ENCODE measurements around the gene SLC38A10.

Gene SLC38A10

DNA sequence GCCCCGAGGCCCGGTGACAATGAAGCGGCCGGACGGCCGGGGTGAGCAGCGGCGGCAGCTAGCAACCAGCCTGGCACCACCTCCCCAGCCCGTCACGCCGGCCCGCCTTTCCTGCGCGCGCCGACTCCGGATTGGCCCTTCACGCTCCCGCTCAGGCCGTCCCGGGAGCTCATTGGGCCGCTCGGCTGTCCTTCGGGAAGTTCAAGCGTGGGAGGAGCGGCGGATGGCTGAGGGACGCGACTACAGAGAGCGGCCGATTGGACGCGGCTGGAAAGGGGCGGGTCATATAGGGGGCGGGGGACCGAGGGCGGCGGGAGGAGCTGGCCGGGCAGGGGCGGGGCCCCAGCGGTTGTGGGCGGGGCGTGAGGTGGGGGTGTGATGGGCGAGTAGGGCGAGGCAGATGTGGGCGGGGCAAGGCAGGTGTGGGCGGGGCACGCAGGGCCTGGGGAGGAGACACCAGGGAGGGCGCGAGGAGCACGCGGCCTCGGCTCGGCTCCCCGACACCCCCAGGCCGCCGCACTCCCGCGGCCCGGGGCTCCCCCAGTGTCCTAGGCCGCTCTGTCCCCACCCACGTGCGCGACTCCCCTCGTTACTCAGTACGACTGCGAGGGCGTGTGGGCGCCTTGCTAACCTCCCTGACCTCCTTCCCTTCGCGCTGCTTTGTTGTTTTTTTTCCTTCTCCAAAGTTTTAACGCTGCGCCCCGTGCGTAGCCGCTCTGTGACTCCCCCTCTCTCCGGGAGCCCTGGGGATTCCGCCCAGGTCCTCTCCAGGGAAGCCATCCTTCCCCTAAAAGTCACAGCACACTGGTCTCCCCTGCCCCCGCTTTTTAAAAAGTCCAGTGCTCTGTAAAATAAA is 72.0 kb downstream of the SLC38A10 start, which contains the start of gene CEP131:
CEP131 (minus strand) TSS at position 60 of the 856 bp plus-strand sequence. CDS start 2,909 bp downstream, outside the sequence.
- peak; percentile 95 for DNase-seq

DNA sequence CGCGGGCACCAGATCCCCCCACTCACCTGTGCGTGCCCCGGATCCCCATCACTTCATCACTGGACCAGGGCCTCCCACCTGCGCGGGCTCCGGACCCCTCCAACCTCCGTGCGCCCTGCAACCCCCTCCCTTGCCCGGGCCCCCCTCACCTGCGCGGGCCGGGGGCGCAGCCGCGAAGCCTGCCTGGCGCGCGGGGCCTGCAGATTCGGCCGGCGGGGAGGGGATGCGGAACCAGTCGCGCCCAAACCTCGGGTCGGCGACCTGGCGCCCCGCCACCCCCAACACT is 72.5 kb downstream of the SLC38A10 start:
- no peak for DNase-seq

DNA sequence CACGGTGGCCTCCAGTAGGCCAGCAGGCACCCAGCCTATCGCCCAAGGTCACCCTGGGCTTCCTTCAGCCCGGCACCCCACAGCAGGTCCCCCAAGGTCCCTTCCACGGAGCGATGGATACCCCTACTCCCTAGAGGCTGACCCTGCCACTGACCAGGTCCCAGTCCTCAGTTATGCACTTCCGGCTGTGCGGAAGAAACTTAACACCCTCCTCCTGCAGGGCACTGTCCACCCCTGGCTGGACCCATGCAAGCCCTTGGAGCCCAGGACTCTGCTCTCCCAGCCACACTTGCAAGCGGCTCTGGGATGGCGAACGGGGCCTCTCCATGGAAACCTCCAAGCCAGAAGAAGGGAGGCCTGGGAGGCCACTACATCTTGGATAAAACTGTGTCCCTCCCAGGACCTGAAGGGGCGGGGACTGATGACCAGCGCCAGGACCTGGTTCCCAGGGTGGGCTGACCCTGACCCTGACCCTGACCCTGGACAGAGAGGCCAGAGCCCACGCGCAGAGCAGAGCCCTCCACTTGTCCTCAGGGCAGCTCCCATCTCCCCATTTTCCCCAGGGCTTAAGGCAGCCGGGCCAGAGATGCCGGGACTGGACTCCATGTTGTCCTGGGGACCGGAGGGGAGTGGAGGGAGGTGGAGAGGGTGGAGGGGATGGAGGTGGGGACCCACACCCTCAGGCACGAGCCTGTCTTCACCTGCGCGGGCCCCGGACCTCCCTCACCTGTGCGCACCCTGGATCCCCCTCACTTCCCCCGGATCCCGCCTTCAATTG is 73.1 kb downstream of the SLC38A10 start:
- no peak for DNase-seq

DNA sequence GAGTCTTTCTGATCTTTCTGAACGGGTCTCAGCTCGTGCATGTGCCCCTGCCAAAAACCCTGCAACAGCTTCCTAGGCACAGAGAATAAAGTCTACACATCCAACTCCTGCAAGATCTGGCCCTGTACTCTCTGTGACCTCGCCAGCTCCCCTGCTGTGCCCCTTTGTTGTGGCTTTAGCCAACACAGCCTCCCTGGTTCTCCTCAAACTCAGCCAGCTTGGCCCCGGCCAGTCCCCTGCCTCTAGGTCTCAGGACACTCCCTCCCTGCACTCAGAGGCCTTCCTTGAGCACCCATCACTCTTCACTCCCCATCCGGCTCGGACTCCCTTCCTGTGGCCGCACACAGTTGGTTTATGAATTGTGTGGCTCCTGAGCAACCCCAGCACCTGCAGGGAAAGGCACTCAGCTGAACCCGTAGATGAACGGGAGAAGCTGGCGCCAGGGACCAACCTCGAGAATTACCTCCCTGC is 73.7 kb downstream of the SLC38A10 start:
- DNase-seq = no peak

DNA sequence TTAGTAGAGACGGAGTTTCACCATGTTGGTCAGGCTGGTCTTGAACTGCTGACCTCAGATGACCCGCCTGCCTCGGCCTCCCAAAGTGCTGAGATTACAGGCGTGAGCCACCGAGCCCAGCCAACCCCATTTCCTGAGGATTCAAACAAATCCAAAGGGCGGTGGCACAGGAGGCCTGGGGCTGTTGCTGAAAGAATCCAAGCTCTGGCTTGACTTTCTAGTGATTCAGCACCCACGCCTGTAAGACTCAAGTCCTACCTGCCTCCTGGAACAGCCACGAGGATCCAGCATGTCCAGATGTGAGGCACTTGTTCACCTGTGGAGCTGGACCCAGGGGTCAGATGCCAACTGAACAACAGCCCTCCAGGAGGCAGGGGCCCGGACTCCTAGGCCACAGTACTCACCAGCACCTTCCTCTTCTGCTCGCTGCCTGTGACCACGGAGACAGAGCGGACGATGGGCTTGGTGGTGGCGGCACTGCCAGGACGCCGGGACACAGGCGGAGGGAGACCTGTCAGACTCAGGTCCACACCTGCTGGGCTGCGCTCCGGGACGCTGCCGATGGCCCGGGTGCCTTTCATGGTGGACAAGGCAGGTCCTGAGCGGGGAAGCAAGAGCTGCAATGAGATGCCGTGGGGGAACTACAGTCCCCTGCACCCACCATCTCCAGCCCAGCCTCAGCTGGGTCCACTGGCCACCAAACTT is 75.5 kb downstream of the SLC38A10 start:
- no peak for DNase-seq

DNA sequence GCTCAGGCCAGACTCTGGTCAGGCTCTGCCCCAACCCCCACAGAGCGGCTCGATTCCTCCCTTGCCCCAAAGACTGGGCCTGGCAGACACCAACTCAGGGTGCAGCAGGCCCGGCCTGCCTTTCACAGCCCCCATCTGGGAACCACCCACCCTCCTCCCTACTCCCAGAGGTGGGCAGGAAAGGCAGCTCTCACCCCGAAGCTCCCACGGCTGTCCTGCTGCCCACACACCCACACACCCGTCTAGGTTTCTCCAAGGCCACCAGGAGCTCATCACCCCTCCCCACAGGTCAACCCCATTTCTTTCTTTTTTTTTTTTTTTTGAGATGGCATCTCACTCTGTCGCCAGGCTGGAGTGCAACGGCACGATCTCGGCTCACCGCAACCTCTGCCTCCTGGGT is 76.1 kb downstream of the SLC38A10 start:
- DNase-seq = no peak

DNA sequence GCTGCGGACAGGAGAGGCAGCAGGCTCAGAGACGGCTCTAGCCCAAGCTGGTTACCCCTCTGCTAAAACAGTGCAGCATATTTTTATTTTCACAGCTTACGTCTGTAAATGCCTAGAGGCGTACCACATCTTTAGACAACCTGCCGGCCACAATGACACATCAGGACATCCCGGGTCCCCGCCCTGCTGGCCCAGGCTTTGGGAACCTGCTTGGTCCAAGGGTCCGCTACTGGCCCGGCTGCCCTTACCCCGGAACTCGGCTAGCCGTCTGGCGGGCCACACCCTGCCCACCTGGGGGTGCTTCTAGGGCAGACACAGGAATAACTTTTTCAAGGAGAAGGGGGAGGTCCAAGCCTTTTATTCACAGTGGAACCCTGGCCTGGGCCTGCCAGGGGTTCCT is 76.6 kb downstream of the SLC38A10 start:
- DNase-seq = no peak

DNA sequence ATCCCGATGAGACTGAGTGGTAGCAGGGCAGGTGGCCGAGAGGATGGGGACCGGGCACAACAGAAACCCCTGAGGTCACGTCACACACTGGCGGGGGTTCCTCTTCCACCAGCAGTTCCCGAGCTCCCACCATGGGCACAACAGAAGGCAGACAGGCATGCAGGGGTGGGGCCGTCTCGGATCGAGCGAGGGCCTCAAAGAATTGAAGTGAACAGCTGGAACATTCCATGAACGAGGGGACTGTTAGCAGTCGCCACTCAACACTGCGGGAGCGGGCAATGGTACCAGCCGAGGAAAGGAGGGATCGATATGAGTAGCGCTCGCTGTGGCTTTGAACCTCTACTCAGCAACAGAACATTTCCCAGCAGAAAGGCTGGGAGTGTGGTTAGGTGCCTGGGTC is 77.6 kb downstream of the SLC38A10 start:
- no peak for DNase-seq

DNA sequence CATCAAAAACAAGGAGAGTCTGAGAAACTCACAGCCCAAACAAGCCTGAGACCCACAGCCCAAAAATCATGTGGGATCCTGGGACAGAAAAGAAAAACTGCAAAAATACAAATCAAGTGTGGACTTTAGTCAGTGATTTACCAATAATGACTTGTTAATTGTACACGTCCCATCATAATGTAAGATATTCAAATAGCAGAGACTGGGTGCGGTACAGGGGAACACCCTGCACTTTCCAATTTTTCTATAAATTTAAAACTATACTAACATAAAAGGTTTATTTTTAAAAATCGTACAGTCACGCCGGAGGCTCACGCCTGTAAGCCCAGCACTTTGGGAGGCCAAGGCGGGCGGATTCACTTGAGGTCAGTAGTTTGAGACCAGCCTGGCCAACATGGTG is 81.1 kb downstream of the SLC38A10 start:
- DNase-seq = no peak

DNA sequence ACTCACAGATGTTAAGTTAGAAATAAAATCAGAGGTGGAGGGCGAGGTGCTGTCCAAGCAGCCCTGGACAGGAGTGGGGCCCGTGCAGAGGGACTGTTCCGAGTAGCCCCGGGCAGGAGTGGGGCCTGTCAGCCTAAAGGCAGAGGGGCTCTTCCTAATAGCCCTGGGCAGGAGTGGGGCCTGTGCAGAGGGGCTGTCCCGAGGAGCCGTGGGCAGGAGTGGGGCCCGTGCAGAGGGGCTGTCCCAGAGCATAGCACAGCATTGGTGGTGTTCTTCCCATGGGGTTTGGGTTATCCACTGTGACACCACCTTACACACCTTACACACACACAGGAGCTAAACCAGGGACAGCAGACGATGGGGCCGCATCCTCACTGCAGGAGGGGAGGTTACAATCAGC is 82.7 kb downstream of the SLC38A10 start:
- no peak for DNase-seq

DNA sequence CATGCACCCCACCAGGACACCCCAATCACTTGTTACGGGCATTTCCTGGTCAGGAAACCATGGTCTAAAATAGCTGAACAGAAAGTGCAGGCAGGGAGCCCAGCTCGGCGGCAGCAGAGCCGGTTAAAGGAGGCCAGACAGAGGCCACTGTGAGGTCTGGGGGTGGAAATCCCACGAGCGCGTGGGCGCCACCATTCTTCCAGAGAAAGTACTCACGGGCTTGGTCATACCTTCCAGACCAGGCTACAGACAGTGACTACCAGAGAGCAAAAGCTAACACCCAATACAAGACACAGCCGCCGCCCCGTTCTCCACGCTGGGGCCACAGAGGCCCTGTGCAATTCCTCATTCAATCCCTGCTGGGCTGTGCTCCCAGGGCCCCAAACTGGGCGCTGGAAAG is 84.2 kb downstream of the SLC38A10 start:
- no peak for DNase-seq

DNA sequence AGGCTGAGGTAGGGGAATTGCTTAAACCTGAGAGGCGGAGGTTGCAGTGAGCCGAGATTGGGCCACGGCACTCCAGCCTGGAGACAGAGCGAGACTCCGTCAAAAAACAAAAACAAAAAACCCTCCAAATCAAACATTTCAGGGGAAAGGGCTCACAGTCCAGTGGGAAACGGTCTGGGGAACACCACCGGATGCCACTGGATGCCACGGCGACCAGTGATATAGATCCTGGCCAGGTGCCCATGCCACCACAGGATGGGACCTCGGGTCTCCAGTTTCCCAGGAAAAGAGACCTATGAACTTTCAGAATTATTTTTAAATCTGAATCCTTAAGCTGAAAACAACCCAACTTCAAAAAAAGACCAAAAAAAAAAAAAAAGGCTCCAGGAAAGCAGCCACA is 84.6 kb downstream of the SLC38A10 start:
- no peak for DNase-seq

DNA sequence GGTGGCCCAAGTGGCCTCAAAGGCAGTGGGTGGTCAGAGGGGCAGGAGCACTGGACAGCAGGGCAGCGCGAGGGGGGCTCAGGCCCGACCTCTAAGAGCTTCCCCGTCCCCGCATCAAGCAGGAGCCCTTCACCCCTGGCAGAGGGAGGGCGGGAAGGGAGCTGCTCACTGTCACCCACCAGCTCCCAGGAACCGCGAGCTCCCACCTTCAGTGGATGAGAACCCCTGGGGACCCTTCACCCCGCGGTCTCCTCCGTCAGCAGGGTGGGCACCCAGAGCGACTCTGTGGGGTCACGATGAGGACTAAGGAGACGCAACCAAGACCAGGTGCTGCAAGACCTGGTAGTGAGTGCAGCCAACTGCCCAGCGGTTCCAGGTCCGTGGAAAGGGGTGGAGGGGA is 86.0 kb downstream of the SLC38A10 start:
- no peak for DNase-seq

DNA sequence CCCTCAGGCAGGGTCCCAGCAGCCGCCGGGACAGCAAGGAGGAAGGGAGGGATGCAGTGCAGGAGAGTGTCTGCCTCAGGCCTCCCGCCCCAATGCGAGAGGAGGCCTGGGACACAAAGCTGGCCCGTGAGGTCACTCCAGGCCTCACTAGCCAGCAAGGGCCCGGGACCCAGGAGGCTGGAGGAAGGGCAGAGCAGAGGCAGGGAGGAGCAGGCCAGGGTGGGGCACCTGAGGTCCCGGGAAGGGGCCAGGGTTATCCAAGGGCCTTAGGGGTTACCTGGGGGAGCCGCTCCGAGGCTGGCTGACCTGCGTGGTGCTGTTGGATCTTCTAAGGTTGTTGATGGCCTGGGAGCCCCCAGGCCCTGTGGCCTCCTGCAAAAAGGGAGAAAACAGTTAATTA is 86.5 kb downstream of the SLC38A10 start:
- no peak for DNase-seq

DNA sequence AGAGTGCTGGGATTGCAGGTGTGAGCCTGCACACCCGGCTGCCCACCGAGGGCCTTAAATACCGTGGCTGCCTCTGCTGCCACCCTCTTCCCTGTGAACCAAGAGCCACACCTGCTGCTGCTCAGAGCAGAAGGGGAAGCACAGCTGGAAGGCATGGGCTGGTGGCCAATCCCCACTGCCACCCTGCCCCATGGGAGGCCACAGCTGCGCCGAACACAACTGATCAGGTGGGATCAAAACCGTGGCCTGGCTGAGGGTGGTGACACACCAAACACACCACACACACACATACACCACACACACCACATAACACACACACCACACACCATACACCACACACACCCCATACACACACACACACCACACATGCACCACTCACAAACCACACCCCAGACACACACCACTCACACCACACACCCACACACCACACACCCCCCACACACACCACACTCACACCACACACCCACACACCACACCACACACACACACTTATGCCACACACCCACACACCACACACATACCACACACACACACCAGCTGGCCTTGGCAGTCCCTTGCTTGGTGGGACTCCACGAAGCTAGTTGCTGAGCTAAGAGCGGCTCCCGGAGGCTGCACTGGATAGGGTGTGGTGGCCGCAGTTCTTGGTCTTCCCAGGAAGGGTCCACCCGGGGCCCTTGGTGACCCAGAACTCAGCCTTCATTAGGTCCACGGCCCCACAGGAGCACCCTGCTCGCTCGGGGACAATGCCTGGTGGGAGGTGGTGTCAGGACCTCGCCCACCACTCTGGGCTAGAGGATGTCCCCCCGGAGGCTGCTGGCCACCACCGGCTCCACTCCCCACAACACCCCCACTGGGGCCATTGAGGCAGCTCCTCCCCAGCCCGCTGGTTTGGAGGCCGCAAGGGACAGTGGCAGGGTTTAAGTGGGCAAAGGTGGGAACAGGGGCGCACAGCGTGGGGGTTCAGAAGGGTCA is 87.2 kb downstream of the SLC38A10 start:
- peak; percentile 74 for DNase-seq

DNA sequence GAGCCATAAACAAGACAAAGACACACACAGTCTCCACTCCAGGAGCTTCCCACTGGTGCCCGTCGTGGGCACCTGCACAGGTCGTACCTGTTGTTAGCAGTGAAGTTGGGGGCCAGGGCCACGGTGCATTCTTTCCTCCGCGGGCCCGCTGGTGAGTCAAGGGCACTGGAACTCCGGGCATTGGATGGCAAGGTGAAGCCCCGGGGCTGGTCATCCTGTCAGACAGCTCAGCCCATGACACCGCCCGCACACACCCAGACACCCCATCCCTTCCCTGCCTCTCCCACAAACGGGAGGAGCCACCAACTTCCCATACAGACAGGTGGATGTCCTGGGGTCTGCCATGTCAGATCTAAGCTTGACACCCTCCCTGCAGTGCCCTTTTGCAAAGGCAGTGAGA is 88.5 kb downstream of the SLC38A10 start:
- DNase-seq = no peak

DNA sequence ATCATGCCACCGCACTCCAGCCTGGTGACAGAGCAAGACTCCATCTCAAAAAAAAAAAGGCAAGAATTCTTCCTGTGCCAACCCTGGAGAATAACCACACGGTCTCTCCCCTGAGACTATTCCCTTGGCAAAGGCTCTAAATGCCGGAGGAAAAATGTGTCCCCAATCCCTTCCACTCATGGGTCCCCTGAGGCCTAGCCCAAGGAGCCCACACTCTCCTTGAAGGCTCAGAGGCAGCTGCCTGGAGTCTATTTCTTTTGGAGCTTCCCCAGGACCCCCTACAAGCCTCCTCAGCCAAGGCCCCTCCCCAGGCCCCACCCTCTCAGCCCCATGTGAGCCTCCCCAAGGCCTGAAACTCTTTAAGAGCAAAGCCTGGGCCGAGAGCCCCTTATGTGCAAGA is 88.9 kb downstream of the SLC38A10 start:
- DNase-seq = peak; percentile 11

DNA sequence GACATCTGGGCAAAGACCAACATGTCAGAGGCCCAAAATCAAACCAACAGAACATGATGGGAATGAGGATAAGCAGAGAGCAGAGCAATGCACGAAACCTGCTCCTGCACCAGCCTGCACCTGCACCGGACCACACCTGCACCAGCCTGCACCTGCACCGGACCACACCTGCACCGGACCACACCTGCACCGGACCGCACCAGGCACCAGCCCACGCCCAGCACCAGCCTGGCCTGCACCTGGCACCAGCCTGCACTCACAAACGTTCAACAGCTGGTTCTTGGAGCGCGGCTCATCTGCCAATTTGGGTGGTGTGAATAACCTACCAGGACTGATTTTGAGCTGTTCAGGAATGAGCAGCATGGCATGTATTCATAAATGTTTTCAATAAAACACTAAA is 90.5 kb downstream of the SLC38A10 start:
- no peak for DNase-seq

DNA sequence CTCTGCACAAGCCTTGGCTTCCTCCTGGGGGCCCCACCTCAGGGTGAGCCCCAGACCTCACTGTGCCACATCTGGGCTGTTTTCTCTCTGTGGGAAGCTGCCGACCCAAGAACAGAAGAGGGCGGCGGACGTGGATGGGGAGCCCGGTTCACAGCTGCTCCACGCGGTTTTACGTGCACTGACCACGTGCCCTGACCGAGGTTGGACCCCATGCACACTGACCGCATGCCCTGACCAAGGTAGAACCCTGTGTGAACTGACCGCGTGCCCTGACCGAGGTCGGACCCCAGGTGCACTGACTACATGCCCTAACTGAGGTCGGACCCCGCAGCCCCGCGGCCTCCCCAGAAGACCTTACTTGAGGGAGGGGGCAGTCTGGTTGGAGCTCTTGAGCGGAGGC is 92.0 kb downstream of the SLC38A10 start:
- DNase-seq = no peak

DNA sequence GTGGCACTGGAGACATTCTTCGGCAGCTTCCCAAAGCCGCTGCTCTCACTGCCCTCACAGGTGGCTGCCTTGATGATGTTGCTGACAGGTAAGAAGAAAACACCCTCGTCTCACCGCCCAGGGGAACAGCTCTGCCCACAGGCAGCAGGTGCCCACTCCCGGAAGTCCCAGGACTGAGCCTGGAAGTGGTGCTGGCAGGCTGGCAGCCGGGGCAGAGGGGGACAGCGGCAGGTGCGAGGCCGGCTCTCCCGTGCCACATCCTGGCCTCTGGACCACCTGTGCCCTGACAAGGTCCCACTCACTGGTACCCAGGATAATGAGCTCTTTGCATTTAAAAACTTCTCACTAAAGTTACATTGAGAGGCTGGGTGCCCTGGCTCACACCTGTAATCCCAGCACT is 92.8 kb downstream of the SLC38A10 start:
- DNase-seq = no peak

DNA sequence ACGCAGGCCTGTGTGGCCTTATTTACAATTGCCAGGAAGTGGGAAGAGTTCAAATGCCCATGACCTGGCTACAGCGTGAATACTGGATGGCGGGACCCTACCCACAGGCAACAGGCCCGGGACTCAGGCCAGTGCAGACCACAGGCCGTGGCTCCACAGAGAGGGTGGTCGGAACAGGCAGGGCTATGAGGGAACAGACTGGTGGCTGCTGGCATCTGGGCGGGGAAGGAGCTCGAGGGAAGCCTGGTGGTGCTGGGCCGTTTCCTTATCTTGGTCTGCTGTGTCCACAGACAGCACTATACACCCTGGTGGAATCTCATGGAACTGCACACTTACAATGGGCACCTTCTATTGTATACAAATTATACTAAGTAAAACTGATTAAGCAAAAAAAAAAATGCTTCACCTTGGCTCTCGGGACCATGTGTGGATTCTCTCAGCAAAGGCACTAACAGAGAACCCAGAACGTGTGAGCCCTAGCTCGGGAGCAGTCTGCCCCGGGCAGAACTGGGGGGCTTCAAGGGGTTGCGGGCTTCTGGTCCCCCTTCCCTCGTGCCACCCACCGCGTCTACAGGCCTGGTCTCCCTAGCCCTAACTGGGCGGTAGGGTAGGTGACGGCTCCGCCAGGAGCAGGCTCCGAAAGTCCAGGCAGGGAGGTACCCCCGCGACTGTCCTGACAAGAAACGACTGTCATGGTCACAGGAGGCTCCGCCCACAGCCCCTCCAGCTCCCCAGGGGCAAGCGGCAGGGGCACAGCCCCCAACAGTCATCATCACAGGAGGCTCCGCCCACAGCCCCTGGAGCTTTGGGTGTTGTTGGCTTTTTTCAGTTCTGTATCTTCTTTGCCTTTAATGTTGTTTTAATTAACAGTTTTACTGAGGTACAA is 94.2 kb downstream of the SLC38A10 start:
- DNase-seq = peak; percentile 35
